Measurements from ENCODE around the gene RAB13. TPM values are rescaled to one million over a fixed set of nuclear protein-coding genes. Genes with fewer than 3 reads are reported as not detected.

RAB13 gene
- total RNA-seq, 1 experiment from 2014 or later: 70.6 TPM

GRCh38 chr1:153936011-153936802 lies 49.9 kb downstream of the RAB13 start:
- no peaks in the 10 kb centered on the region for H3K4me1 ChIP-seq (ENCODE audit: control insufficient read depth, insufficient read depth, low read length)
- H3K27me3 ChIP-seq (ENCODE audit: control insufficient read depth, insufficient read depth, low read length): no peaks in the 10 kb centered on the region
- no TSS peak for BruUV-seq (replicated peaks)
- no peak overlapping the region for H3K27ac ChIP-seq (ENCODE audit: low read length)
- 0 out of 2 replicates have a peak, but pooled peaks cover 6% of the 10 kb centered on the region for H3K36me3 ChIP-seq (ENCODE audit: control insufficient read depth, insufficient read depth, low read length)
- no peak overlapping the region for H3K4me3 ChIP-seq (ENCODE audit: low read depth in 2 of 2, low read length in 2 of 2)
- no peak for DNase-seq (ENCODE audit: low read depth, low spot score)
- intact Hi-C loops (cut with micrococcal nuclease; ENCODE audit: unreplicated experiment) (no loop called here), in situ Hi-C loops (cut with HindIII; ENCODE audit: low pct_unique_long_range_greater_than_20kb, low sequenced_read_pairs) (no loop called here)
- H3K9me3 ChIP-seq (ENCODE audit: control insufficient read depth, insufficient read depth, low read depth, low read length): no peaks in the 10 kb centered on the region
- TF ChIP-seq TCF7L2 (IDR thresholded peaks at IDR 0.05; ENCODE audit: low read depth, low read length) (no peak), POLR2AphosphoS5 (IDR thresholded peaks at IDR 0.05; ENCODE audit: low read depth, low read length) (no peak), CTCF (IDR thresholded peaks at IDR 0.05) (no peak), REST (IDR thresholded peaks at IDR 0.05; ENCODE audit: insufficient read depth in 1 of 2, low read depth in 2 of 2, low read length in 1 of 2) (no peak), SIN3A (IDR thresholded peaks at IDR 0.05; ENCODE audit: borderline replicate concordance, insufficient read depth, low read depth, low read length) (no peak)
- POLR2A ChIA-PET: no interaction called here
- CTCF ChIA-PET: no interaction called here
- ATAC-seq: no peak

GRCh38 chr1:153934746-153935145 lies 51.4 kb downstream of the RAB13 start:
- no TSS peak for BruUV-seq (replicated peaks)
- in situ Hi-C loops (cut with HindIII; ENCODE audit: low pct_unique_long_range_greater_than_20kb, low sequenced_read_pairs): no loop called here
- no peaks in the 10 kb centered on the region for H3K4me1 ChIP-seq (ENCODE audit: control insufficient read depth, insufficient read depth, low read length)
- intact Hi-C loops (cut with micrococcal nuclease; ENCODE audit: unreplicated experiment): no loop called here
- TF ChIP-seq TCF7L2 (IDR thresholded peaks at IDR 0.05; ENCODE audit: low read depth, low read length) (no peak), CTCF (IDR thresholded peaks at IDR 0.05) (no peak), REST (IDR thresholded peaks at IDR 0.05; ENCODE audit: insufficient read depth in 1 of 2, low read depth in 2 of 2, low read length in 1 of 2) (no peak), SIN3A (IDR thresholded peaks at IDR 0.05; ENCODE audit: borderline replicate concordance, insufficient read depth, low read depth, low read length) (no peak), POLR2AphosphoS5 (IDR thresholded peaks at IDR 0.05; ENCODE audit: low read depth, low read length) (no peak)
- ChIA-PET CTCF (no interaction called here), POLR2A (no interaction called here)
- H3K36me3 ChIP-seq (ENCODE audit: control insufficient read depth, insufficient read depth, low read length): 0 out of 2 replicates have a peak, but pooled peaks cover 6% of the 10 kb centered on the region
- no peak for DNase-seq (ENCODE audit: low read depth, low spot score)
- no peak overlapping the region for H3K27ac ChIP-seq (ENCODE audit: low read length)
- H3K9me3 ChIP-seq (ENCODE audit: control insufficient read depth, insufficient read depth, low read depth, low read length): no peaks in the 10 kb centered on the region
- H3K27me3 ChIP-seq (ENCODE audit: control insufficient read depth, insufficient read depth, low read length): no peaks in the 10 kb centered on the region
- ATAC-seq: no peak
- H3K4me3 ChIP-seq (ENCODE audit: low read depth in 2 of 2, low read length in 2 of 2): no peak overlapping the region
